NCI-H345 treated with DMSO at 0.1 percent for 48 hours (cell line): ENCODE measurements around the gene PHLDA2.
"Not testable (repeated sequence)": the region's sequence is repeated elsewhere in the genome, so short reads cannot be mapped to it uniquely, and the experiment has no call there.

Experiments
- DNase-seq: peaks from one replicate; lab custom pipeline; 2025; ENCODE audit not compliant: unreplicated experiment; lab: John Stamatoyannopoulos, UW

PHLDA2 gene

DNA sequence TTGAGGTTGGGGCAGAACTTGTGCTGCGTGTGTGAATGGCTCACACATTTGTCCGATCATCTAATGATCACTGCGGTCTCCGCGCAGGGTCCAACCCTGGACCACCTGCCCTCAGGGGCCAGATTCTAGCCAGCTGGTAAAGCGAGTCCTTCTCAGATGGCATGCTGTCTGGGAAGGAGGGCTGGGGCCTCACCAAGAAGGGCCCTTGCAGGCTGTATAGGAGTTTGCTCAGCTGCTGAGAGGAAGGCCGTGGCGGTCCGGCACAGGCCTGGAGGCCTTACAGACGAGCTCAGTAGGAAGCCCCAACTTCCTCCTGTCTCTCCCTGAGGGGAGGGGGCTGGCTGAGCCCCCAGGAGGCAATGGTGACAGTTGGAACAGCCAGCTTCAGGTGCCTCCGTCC, 13.7 kb downstream of the PHLDA2 start:
- DNase-seq, result no peak

DNA sequence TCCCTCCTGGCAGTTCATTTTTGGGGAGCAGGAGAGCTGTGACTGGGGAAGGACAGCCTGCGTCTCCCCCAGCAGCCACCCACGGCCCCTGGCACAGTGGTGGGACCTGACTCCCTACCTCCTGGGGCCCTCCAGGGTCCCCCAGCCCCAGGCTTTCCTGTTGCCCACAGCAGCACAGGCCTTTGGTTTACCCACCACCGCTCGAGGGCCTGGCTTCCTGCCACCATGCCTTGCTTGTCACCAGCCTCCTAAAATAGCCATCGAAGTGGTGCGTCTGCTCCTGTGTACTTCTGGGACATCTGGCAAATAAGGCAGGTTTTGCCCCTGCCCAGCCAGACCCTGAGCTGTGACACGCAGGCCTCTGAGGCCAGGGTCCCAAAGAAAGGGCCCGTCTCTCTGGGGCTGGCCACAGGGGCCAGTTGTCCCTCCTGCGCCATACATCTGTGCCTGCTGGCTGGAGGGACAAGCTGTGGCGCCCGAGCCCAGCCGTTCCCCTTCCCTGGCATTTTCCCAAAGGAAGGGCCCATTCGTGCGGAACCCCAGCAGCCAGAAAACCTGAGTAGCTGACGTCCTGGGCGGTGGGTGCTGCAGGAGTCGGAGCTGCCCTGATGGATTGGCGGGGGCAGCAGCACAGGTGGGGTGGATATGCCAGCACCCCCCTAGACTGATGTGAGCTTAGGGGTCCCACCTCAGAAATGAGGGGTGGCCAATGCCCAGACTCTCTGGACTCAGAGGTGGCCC, 14.6 kb downstream of the PHLDA2 start:
- no peak for DNase-seq

DNA sequence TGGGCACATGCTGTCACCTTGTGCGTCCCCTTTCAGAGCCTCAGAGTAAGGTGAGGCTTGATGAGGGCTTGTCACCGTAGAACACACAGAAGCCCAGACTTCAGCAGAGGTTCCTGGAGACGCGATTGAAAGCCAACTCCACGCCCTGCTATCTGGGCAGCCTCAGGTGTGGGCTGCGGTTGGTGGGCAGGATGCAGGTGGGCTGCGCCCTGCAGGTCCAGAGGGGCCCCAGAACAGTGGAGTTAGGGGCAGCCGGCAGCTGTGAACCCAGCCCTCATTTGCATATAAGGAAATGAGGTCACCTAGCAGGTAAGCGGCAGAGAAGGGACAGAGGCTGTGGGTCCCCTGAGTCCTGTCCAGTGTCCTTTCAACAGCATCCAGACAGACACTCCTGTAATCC, 15.4 kb downstream of the PHLDA2 start:
- no peak for DNase-seq

DNA sequence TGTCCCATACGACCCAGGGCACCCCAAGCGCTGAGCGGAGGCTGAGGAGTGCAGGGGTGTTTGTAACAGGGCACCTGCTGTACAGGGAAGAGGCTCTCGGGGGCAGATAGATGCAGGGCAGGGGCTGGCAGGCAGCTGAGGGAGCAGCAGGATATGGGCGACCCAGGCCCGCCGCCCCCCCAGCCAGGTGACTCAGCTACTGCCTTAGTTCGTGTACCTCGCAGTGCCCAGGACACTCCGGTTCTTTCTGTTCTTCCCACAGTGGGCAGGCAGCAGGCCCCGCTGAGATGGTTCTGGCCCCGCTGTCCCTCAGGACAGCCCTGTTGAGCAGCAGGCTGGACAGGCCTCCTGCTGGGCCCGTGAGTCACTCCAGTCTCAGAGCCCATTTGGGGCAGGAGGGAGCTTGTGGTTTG, 16.2 kb downstream of the PHLDA2 start:
- no peak for DNase-seq

DNA sequence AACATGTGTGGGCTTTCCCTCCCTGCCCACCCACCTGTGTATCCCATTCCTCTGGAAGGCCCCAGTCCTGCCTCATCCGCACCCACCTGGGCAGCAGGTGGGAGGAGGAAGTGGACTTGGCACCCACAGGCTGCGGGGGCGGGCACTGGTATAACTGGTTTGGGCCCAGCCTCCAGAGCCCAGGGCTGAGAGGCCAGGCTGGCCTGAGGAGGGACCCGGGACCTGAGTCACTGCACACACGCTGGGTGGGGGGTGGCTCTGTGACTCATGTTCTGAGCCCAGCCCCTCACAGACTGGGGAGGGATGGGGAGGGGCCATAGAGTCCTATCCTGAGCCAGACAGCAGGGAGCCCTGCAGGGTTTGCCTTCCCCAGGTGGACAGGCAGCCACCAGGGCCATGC, 16.7 kb downstream of the PHLDA2 start:
- DNase-seq, result no peak

DNA sequence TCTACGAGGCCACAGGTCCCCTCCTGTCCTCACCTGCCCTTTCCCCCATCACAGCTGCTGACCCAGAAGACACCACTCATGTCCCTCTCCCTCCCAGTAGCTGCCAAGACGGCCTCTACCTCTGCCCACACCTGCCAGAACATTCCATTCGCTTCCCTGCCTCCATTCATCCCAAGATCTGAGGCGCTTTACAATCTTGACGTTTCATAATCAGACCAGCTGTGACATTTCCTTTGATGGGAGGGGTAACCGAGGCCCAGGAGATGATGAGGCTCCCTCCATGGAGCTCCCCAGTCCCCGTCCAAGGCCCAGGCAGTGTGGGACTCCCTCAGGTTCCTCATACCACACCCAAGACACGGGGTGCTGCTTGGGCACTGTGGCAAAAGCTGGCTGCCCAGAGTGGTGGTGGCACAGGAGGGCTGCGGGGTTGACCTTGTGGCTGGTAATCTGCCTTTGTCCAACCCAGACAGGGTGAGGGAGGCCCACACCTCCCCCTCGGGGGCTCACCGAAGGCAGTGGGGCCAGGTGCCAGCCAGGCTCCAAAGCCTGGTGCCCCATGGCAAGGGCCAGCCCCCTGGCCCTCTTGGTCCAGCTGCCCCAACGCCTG, 17.3 kb downstream of the PHLDA2 start:
- no peak for DNase-seq

DNA sequence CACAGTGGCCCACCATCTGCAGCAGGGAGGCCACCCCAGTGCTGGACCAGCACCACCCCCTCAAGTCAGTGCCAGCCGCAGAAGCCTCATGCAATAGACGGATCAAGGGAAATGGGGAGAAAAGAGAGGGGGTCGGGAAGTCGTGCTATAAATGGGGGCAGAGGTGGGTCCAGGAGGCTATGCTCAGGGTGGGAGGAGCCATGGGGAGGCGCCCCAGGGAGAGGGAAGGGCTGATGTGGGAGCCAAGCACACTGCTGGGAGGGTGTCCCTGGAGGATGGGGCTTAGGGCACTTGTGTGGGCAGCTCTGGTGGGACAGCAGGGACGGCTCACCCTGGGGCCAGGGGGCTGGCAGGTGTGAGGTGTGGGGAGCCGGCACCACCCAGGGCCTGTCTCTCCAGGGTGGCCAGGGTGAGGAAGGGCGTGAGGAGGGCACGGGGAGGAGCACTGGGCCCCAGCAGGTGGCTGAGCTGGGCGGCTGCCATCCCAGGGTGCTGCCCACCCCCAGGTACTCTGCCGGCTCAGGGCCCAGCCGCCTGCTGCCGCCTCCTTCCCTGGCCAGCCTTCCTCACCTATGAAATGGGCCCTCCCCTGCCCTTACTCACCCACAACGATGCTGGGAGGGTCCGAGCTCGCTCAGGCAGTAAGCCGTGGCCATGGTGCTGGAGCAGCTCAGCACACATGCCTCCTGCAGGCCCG, 18.0 kb downstream of the PHLDA2 start:
- no peak for DNase-seq

DNA sequence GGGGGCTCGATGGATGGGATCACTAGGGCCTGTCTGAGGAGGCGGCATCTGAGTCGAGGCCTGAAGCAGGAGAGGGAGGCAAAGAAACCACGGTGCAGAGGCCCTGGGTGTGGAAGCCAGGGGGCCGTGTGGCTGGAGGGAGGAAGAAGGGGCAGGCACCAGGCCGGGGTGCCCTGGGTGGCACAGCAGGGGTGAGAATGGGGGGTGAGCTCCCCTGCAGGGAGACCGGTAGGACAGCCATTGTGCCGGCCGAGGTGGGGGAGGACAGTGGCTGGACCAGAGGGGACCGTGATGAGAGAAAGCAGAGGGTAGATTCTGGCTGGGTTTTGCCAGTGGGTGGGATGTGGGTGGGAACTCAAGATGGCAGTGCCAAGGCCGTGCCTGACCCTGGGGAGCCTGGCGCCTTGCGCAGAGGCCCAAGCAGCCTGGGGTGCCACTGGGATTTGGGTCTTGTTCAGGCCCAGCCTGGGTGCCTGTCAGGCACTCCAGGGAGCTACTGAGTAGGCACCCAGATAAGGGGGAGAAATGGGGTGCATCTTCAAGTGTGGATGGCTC, 18.7 kb downstream of the PHLDA2 start:
- DNase-seq, result no peak

DNA sequence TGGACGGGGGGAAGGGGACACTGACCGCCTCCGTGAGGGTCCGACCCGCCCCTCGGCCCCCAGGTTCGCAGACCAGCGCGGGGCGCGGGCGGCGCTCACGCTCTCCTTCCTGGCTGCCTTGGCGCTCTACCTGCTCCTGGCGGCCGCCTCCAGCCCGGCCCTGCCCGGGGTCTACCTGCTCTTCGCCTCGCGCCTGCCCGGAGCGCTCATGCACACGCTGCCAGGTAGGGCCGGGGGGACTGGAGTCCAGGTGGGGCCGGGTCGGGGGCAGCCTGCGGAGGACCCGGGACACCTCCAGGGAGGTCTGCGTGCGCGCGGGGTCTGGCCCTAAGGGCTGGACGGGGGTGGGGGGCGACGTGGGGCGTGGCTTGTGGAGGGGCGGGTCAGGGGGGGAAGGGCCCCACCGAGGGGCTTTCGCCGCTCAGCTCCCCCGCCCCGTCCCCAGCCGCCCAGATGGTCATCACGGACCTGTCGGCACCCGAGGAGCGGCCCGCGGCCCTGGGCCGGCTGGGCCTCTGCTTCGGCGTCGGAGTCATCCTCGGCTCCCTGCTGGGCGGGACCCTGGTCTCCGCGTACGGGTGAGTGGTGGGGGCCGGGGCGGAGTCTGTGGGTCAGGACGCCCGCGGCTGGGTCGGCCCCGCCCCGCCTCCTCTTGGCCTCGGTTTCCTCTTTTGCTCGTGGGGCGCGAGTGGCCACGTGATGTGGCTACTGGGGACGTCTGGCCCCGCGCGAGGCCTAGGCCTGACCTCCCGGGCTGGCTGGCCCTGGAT, 19.9 kb downstream of the PHLDA2 start:
- no peak for DNase-seq

DNA sequence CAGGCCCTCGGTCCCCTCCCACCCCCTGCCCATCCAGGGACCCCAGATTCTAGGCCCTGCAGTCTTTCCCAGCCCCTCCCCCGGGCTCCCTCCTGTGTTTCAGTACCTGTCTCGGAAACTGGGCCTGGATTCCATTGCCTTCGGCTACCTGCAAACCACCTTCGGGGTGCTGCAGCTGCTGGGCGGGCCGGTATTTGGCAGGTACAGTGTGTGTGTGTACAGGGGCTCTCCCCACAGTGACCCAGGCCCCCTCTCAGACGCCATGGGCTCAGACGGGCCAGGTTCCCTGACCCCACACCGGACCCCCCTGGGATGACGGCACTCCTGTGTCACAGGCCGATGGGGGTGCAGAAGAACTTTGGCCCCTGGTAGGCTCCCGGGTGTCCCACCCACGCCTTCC, 21.1 kb downstream of the PHLDA2 start:
- DNase-seq, result no peak

DNA sequence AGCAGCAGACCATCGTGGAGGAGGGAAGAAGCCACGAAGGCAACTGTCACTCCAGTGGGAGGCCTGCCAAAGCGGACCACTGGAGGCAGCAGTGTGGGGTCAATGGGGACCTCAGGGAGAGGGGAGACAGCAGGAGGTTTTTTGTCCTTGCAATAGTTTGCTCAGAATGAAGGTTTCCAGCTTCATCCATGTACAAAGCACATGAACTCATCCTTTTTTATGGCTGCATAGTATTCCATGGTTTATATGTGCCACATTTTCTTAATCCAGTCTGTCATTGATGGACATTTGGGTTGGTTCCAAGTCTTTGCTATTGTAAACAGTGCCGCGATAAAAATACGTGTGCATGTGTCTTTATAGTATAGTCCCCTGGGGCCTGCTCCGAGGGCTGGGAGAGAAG, 23.9 kb downstream of the PHLDA2 start:
- not testable (repeated sequence) for DNase-seq

DNA sequence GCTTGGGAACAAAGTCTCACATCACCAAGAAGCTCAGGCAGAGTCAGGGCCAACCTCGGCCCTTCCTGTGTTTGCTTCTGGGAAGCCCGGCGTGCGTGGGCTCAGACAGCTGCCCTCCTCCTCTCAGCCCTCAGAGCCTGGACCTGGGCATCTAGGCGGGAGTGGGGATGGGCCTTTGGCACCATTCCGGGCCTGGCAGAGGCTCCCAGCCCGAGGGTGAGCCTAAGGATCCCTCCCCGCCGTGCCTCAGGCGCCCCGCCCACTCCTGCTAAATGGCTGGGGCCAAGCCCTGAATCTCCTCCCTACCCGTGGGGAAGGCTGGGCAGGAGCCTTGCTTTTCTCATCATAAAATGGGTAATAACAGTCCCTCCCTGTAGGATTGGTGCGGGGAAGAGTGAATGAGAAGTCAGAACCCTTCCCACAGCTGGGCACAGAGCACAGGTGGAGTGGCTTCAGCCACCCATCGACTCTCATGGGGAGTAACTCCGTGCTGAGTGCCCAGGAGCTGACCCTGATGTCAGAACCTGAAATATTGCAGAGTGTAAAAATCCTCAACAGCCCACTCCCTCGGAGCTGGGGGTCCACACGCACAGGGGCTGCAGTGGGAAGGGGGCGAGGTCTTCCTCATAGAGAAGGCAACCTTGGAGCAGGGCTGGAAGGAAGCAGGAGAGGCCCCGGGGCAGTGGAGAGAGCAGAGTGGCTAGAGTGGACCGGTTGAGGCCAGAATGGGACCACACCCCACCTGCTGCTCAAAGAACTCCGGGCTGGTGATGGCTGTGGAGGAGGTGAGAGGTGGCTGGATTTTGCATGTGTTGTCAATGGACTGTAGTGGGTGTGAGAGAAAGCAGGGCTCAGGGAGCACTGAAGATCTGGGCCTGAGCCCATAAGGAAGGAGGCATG, 24.8 kb downstream of the PHLDA2 start:
- no peak for DNase-seq

DNA sequence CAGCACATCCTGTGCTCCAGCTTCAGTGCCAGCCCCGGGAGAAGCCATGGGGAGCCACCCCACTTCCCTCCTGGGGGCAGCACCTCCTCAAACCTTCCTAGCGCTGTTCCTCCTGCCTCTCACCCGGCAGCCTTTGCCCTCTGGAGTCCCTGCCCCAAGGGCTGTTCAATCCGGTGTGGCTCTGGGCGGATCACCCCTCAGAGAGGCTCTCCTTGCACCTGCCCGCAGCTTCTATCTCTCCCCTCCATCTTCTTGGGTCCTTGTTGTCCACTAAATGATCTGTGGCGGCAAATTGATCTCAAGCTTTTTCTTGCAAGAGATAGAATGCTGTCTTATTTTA, 25.6 kb downstream of the PHLDA2 start:
- DNase-seq, result no peak

DNA sequence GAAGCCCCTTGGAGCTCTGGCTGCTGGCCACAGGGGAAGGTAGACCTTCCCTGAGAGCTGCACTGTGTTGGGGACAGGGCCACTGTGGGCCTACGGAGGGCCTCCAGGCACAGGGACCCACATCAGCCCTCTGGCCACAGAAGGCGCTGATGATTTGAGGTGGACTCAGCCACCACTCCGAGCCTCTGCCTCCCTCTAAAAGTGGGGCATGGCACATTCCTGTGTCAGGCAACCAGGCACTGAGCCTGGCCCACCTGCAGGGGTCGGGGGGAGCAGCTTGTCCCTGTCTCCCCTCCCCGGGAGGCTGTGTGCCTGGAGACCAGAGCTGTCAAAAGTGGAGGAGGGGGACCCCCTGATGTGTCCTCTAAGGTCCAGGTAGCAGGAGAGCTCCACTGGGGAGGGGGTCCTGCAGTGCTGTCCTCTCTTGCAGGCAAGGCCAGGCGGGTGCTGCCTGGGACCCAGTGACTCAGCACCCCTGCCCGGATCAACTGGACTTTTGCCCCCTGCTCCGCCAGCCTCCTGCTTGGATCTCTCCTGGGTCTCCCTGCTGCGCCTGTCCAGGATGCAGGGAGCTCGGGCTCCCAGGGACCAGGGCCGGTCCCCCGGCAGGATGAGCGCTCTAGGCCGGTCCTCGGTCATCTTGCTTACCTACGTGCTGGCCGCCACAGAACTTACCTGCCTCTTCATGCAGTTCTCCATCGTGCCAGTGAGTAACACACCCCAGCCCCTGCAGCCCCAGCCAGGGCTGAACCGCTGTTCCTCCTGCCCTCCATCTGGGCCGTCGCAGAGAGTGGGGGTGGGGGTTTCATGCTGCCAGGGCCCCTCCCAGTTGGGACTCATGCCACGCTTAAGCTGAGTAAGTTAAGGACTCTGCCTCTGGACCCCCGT, 26.2 kb downstream of the PHLDA2 start:
- no peak for DNase-seq

DNA sequence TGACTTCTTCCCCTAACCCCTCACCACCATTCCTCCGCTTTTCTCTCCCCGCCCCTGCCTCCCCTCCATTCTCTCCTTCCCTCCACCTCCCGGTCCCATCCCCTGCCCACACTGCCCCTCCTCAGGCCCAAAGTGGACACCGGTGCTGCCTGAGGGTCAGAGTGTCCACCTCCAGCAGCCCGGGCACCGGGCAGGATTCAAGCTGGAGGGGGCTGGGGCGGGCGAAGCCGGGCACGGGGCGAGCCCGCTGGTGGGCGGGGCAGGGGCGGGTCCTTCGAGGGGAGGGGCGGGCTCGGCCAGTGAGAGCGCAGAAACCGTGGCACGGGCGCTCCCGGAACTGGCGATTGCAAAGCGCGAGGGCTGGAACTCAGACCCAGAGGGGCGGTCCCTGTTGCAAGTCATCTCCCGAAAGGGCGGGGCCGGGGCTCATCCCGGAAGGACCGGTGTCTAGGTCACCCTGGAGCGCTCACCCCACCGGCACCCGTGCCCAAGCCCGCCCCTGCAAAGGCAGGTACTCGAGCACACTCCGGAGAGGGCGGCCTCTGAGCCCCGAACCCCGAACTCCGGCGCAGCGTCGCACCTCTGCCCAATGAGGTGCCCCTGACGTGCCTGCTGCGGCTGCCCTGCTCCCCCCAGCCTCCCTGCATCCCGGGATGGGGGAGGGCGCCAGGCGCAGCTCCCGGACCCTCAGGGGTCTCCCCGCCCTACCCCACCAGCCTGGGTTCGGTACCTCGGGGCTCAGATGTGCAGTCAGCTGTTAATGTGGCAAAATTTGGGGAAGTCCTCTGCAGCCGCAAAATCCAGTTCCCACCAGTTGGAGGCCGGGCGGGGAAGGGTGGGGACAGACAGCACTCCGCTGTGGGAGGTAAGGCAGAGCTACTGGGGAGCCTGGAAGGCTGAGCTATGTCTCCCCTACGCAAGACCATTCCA, 27.1 kb downstream of the PHLDA2 start:
- peak; percentile 93 for DNase-seq

DNA sequence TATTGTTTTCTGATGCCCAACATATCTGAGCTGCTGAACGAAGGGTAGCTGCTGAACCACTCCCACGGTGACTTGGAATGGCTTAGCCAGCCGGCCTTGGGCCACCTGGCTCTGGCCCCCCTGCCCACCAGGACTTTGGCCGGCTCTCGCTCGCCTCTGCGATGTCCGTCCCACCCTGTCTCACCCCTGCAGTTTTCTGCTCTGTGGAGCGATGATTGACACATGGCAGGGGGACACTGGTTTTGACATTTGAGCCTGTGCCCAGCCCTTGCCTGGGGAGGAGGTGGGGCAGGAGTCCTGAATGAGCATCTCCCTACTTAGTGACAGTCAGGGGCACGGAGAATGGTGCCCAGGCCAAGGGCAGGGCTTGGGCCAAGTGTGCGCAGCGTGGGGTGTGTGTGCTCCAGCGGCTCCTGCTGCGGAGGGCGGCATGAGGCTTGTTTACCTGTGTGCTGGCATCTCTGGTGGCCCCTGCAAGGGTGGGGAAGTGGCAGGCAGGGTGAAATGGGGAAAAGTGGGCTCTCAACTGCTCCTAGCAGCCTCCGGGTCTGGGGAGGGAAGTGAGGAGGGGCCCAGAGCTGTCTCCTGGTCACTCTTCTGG, 27.9 kb downstream of the PHLDA2 start:
- DNase-seq, result no peak

DNA sequence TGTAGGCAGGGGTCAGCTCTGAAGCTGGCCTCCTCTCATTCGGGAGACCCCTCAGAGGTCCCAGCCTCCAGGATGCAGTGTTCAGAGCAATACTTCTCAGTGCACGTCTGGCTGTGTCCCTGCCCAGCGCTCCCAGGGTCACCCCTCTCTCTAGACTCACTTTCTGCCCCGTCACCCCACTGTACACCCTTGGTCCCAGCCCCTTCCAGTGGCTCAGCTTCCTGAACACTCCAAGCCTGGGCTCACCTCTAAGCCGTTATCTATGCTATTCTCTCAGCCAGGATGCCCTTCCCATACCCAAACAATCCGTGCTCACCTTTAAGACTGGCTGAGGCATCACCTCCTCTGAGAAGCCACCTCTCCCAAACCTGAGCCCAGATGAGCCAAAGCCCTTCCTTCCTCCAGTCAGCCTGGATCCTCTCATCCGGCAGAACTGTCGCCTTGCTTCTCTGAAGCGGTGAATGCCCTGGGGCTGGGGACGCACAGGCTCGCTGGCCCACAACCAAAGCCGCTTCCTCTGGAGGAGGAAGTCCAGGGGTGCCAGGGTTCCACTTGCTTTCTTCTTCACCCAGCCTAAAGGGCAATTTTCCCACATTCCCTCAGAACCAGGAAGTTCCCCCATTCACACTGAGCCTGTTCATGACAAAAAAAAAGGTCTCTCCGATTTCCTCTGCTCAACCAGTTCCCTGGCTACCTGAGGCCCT, 30.0 kb downstream of the PHLDA2 start:
- DNase-seq, result no peak
